ENCODE data around the gene AKAP6. TPM values are rescaled to one million over a fixed set of nuclear protein-coding genes. Genes with fewer than 3 reads are reported as not detected.

Gene AKAP6
- total and polyA plus RNA-seq, 7 donors, result 0.60 to 56.2 (median 29.5) TPM; not detected in 1

- intact Hi-C loops (cut with DNase I), result no loop called here
- TF ChIP-seq POLR2AphosphoS5 (IDR thresholded peaks at IDR 0.05) (no peak), EP300 (IDR thresholded peaks at IDR 0.05) (no peak), POLR2A (IDR thresholded peaks at IDR 0.05) (no peak), CTCF (IDR thresholded peaks at IDR 0.05) (no peak)
- WGBS, 2 donors, result 82 to 92% methylated on average over 1 of the region's 1 CpG
- H3K4me3 ChIP-seq, result no peak overlapping the region
- H3K36me3 ChIP-seq, result no peaks in the 10 kb centered on the region
- no peaks in the 10 kb centered on the region for H3K9me3 ChIP-seq
- DNase-seq, result no peak
- H3K4me1 ChIP-seq, result no peaks in the 10 kb centered on the region
- no peaks in the 10 kb centered on the region for H3K27me3 ChIP-seq
- H3K27ac ChIP-seq, result no peak overlapping the region
Observed at GRCh38 chr14:32763673-32764072, 434.6 kb downstream of the AKAP6 start.

GRCh38 chr14:32764131-32764530 is 435.0 kb downstream of the AKAP6 start:
- intact Hi-C loops (cut with DNase I), result no loop called here
- no peaks in the 10 kb centered on the region for H3K9me3 ChIP-seq
- H3K36me3 ChIP-seq, result no peaks in the 10 kb centered on the region
- H3K27me3 ChIP-seq, result no peaks in the 10 kb centered on the region
- no peak for DNase-seq
- H3K4me3 ChIP-seq, result no peak overlapping the region
- no peaks in the 10 kb centered on the region for H3K4me1 ChIP-seq
- H3K27ac ChIP-seq, result no peak overlapping the region
- TF ChIP-seq EP300 (IDR thresholded peaks at IDR 0.05), result no peak
- no peak for TF ChIP-seq CTCF (IDR thresholded peaks at IDR 0.05)
- no peak for TF ChIP-seq POLR2AphosphoS5 (IDR thresholded peaks at IDR 0.05)
- TF ChIP-seq POLR2A (IDR thresholded peaks at IDR 0.05), result no peak

- no peak for DNase-seq
- Histone ChIP-seq H3K27ac (no peak overlapping the region), H3K9me3 (no peaks in the 10 kb centered on the region), H3K27me3 (no peaks in the 10 kb centered on the region), H3K4me3 (no peak overlapping the region), H3K36me3 (peaks cover 0 to 5% (median 2%) of the 10 kb centered on the region in 4 donors), H3K4me1 (no peaks in the 10 kb centered on the region)
- TF ChIP-seq POLR2A (IDR thresholded peaks at IDR 0.05), result no peak
- no peak for TF ChIP-seq EP300 (IDR thresholded peaks at IDR 0.05)
- TF ChIP-seq POLR2AphosphoS5 (IDR thresholded peaks at IDR 0.05), result no peak
- no peak for TF ChIP-seq CTCF (IDR thresholded peaks at IDR 0.05)
- intact Hi-C loops (cut with DNase I), result no loop called here
Observed at GRCh38 chr14:32770422-32770821, 441.3 kb downstream of the AKAP6 start.

GRCh38 chr14:32774214-32774613 is 445.1 kb downstream of the AKAP6 start:
- no peak overlapping the region for H3K27ac ChIP-seq
- no peak overlapping the region for H3K4me3 ChIP-seq
- WGBS, 2 donors, result 59 to 70% methylated on average over 2 of the region's 2 CpGs
- no peaks in the 10 kb centered on the region for H3K27me3 ChIP-seq
- no peak for DNase-seq
- H3K9me3 ChIP-seq, result no peaks in the 10 kb centered on the region
- H3K36me3 ChIP-seq, result peaks cover 0 to 5% (median 2%) of the 10 kb centered on the region in 4 donors
- no peak for TF ChIP-seq EP300 (IDR thresholded peaks at IDR 0.05)
- TF ChIP-seq POLR2AphosphoS5 (IDR thresholded peaks at IDR 0.05), result no peak
- no peak for TF ChIP-seq POLR2A (IDR thresholded peaks at IDR 0.05)
- TF ChIP-seq CTCF (IDR thresholded peaks at IDR 0.05), result no peak
- H3K4me1 ChIP-seq, result no peaks in the 10 kb centered on the region
- intact Hi-C loops (cut with DNase I), result no loop called here

GRCh38 chr14:32779840-32780239 is 450.7 kb downstream of the AKAP6 start:
- H3K4me1 ChIP-seq, result peaks cover 0 to 9% (median 6%) of the 10 kb centered on the region in 4 donors
- intact Hi-C loops (cut with DNase I), result no loop called here
- TF ChIP-seq EP300 (IDR thresholded peaks at IDR 0.05) (no peak), CTCF (IDR thresholded peaks at IDR 0.05) (no peak), POLR2AphosphoS5 (IDR thresholded peaks at IDR 0.05) (no peak), POLR2A (IDR thresholded peaks at IDR 0.05) (no peak)
- no peaks in the 10 kb centered on the region for H3K9me3 ChIP-seq
- no peaks in the 10 kb centered on the region for H3K36me3 ChIP-seq
- no peak for DNase-seq
- H3K27ac ChIP-seq, result no peak overlapping the region
- no peaks in the 10 kb centered on the region for H3K27me3 ChIP-seq
- no peak overlapping the region for H3K4me3 ChIP-seq
- WGBS, 2 donors, result 90 to 91% methylated on average over 1 of the region's 1 CpG
